PC-9 (cell line): ENCODE data around the gene ARHGAP44.

Experiments
- EZH2 ChIP-seq: fragments of 200-600 bp; sonication (generic); IDR thresholded peaks from 2 replicates; pipeline ENCODE4 v1.8.0; 2017; ENCODE audit warnings: antibody characterized with exemption, low read depth
- TF ChIP-seq, protein P1 (sequence below): fragments of 200-600 bp; sonication (generic); conservative IDR thresholded peaks from 2 replicates; pipeline ENCODE4 v1.6.1; 2017; ENCODE audit warnings: mixed run types, antibody characterized with exemption, mild to moderate bottlenecking, moderate library complexity

DNA sequence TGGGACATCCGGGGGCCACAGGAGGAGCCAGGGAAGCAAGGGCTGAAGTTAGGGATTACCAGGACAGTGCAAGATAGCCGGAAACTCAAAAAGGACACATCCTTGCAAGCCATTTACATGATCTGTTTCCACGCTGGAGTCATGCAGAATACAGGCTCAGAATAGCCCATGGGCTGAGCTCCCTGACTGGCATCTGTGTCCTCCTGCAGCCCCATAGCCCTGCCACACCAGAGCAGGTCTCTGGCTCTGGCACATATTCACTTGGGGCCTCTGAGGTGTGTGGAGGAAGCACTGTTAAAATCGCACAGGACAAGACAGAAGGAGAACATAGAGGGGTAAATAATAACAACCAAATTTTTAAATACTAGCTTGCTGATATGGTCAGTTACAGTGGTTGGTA is 162.7 kb downstream of the ARHGAP44 start:
- TF ChIP-seq, protein P1, sequence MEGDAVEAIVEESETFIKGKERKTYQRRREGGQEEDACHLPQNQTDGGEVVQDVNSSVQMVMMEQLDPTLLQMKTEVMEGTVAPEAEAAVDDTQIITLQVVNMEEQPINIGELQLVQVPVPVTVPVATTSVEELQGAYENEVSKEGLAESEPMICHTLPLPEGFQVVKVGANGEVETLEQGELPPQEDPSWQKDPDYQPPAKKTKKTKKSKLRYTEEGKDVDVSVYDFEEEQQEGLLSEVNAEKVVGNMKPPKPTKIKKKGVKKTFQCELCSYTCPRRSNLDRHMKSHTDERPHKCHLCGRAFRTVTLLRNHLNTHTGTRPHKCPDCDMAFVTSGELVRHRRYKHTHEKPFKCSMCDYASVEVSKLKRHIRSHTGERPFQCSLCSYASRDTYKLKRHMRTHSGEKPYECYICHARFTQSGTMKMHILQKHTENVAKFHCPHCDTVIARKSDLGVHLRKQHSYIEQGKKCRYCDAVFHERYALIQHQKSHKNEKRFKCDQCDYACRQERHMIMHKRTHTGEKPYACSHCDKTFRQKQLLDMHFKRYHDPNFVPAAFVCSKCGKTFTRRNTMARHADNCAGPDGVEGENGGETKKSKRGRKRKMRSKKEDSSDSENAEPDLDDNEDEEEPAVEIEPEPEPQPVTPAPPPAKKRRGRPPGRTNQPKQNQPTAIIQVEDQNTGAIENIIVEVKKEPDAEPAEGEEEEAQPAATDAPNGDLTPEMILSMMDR, result no peak
- TF ChIP-seq EZH2, result no peak
